ENCODE data around the gene KIF16B. TPM values are rescaled to one million over a fixed set of nuclear protein-coding genes. Genes with fewer than 3 reads are reported as not detected.

KIF16B gene
- total and polyA plus RNA-seq, 2 of the 13 experiments (the other 11 are each of a cell fraction or from before 2014, with no cell fraction given) = 6.9 to 18.0 TPM

GRCh38 chr20:16407251-16408067, 165.8 kb downstream of the KIF16B start (continued):
- TF ChIP-seq PAXIP1 (CRISPR knock-in tag; conservative IDR thresholded peaks at IDR 0.05) = peak; percentile 47; the same call in 1 of the 2 replicates
- no peak for TF ChIP-seq SNAPC4 (CRISPR knock-in tag; IDR thresholded peaks at IDR 0.05)
- TF ChIP-seq PHF21A (CRISPR knock-in tag; IDR thresholded peaks at IDR 0.05) = peak; percentile 32; the same call in 1 of the 2 replicates
- TF ChIP-seq ZFP62 (CRISPR knock-in tag; IDR thresholded peaks at IDR 0.05) = no peak
- TF ChIP-seq ZNF512B (CRISPR knock-in tag; IDR thresholded peaks at IDR 0.05; ENCODE audit: borderline replicate concordance) = no peak
- no peak for TF ChIP-seq THAP9 (CRISPR knock-in tag; IDR thresholded peaks at IDR 0.05; ENCODE audit: borderline replicate concordance)
- TF ChIP-seq POGK (CRISPR knock-in tag; conservative IDR thresholded peaks at IDR 0.05) = 0 out of 2 replicates have a peak, but pooled peaks have one; percentile 51
- TF ChIP-seq TGIF2 (CRISPR knock-in tag; IDR thresholded peaks at IDR 0.05) = no peak
